Activated CD4-positive, alpha-beta T cell treated with anti-CD3 and anti-CD28 coated beads, Interleukin-2, amount 50 U/mL, for 16 hours (primary cell): Measurements from ENCODE around the gene ARVCF.
A peak's percentile ranks its signal among the peaks of the same experiment; 100 is the strongest.
"Not testable (repeated sequence)": the region's sequence is repeated elsewhere in the genome, so short reads cannot be mapped to it uniquely, and the experiment has no call there.

ENCODE experiments used
- DNase-seq: peaks from one replicate; pipeline ENCODE4 v3.0.0-alpha.2; 2020

The ARVCF gene

DNA sequence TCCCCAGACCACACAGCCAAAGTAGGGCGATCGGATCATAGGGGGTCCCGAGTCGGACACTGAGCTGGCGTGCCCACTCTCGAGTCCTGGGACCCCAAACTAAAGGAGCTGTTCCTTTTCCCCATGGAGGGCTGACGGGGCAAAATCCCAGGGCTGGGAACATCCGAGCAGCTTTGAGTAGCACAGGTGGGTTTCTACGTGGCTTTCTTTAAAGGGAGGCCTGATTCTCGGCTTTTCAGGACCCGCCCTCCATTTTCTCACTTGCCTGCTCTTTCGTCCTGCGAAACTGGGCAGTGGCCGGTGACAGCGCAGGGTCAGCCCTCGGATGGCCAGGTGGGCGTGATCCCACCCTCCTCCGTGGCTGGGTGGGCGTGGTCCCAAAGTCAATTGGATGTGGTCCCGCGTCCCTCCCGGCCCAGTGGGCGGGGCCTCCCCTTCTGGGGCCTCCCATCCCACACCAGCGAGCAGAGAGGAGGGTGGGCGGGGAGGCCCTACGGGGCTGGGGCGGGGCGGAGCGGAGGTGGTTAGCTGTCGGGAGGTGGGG is 57.5 kb downstream of the ARVCF start:
- DNase-seq, result no peak

DNA sequence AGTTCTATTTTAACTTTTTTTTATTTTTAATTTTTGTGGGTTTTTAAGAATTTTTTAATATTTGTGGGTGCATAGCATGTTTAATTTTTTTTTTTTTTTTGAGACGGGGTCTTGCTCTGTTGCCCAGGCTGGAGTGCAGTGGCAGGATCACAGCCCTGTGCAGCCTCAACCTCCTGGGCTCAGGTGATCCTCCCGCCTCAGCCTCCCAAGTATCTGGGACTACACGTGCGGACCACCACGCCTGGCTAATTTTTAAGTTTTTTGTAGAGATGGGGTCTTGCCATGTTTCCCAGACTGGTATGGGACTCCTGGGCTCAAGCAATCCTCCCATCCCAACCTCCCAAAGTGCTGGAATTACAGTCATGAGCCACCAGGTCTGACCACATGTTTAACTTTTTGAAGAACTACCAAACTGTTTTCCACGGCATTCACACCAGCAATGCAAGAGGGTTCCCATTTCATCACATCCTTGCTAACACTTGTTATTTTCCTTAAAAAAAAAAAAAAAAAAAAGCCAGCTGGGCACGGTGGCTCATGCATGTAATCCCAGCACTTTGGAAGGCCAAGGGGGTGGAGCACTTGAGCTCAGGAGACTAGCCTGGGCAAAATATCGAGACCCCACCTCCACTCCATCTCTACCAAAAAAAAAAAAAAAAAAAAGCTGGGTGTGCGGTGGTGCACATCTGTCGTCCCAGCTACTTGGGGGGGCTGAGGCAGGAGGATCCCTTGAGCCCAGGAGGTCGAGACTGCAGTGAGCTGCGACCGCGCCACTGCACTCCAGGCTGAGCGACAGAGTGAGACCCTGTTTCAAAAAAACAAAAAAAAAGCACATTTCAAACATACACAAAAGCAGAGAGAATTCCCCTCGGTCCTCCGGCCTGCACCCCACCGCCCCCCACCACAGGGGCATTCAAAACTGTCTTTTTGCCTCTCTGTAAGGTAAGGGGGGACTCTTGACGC is 58.3 kb downstream of the ARVCF start:
- DNase-seq, result no peak

DNA sequence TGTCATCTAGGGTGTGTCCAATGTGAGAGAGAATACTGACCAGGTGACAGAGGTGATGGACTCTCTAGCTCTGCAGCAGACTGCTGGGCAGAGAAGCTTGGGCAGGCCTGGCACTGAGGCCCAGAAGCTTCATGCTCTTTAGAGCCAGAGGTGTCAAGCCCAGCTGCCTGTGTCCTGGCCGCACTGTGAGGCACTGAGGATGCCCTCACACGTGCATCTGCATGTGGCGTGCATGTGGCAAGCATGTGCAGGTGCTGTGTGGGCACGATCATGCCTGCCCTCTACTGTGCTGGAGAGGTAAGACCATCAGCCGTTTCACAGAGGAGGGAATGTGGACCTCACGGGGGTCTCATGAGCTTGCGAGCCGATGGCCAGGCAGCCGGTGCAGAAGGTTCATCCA is 59.2 kb downstream of the ARVCF start:
- no peak for DNase-seq

DNA sequence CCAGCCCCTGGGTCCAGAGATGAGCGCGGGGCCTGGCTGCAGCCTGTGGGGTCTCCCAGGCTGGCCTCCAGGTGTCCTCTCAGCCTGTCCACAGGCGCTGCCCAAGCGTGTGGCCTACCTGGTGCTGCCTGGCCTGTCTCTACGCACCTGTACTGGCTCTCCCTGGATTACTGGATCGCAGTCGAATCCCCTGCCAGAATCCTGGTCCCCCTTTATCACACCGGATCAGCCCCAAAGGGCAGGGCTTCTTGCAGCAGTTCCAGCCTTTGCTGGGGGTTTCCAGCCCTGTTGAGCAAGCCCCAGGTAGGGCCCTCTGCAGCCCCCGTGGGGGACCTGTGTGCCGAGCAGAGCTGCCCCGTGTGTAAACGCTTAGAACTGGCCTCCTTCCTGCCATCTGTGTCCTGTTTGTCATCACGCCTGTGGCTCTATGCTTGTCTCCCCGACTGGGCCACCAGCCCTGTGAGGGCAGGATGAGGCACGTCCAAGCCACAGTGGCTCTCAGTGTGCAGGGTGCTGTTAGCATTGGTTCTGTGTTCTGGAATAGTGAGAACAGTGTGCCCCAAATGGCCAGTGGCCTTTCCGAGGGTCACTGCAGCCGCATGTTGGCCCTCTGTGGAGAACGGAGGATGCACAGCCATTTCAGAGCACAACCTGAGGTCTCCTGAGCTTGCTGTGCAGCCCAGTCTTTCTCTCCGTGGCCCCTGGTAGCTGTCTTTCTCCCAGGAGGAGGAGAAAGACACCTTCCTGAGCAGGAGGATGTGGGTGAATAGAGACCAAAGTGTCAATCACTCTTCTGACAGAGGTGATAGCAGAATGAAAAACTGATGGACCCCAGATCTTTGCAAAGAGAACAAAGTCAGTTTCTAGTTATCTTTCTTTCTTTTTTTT is 61.1 kb downstream of the ARVCF start:
- DNase-seq, result no peak

DNA sequence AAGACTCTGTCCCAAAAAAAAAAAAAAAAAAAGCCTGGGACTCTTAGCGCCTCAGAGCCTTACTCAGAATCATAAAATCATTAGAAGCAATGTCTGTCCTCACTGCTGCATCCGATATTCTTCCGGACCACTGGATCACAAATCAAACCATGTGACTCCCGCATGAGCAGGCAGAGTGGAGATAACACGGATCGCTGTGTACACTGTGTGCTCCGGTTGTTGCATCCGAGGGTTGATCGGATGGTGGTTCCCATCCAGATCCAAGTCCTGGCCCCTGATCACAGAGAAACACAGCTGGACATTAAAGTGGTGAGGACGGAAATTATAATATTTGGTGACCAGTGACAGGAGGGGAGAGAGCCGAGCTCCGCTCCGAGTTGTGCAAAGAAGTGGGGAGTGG is 65.3 kb downstream of the ARVCF start:
- DNase-seq, result no peak

GRCh38 chr22:19948057-19948760 is 68.4 kb downstream of the ARVCF start:
- DNase-seq, result no peak

GRCh38 chr22:19943082-19944026 is 73.3 kb downstream of the ARVCF start:
- no peak for DNase-seq

- DNase-seq, result peak; percentile 22
Observed at GRCh38 chr22:19942157-19943081, 74.2 kb downstream of the ARVCF start.

DNA sequence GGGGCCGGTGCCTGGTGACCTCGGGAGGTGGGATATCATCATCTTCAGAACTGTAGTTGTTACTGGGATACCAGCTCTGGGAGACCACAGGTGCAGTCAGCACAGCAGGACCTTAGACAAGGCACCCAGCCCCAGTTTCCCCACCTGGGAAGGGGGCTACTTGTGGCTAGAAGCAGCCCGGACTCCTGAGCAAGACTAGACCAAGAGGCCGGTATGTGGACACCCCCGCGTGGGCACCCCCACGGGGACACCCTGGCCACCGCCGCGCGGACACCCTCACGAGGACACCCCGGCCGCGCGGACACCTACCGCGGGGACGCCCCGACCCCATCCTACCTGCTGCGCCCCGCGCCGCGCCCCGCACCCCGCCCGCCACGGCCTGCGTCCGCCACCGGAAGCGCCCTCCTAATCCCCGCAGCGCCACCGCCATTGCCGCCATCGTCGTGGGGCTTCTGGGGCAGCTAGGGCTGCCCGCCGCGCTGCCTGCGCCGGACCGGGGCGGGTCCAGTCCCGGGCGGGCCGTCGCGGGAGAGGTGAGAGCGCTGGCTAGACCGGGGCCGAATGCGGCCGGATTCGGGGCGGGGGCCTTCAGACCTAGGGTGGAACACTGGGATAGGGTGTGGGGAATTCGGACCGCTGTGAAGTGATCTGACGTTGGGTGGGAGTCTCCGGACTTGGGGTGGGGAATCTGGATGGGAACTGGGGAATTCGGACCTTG is 75.1 kb downstream of the ARVCF start, which contains the start of the genes COMT and TXNRD2:
TSS of gene COMT (plus strand) at position 408 of the 718 bp plus-strand sequence. CDS start 20,755 bp downstream, outside the sequence.
TSS of gene TXNRD2 (minus strand) at position 454 of the 718 bp plus-strand sequence. CDS start at position 439, 15 bp downstream.
- DNase-seq, result peak; percentile 76

- no peak for DNase-seq
Observed at GRCh38 chr22:19940536-19941364, 75.9 kb downstream of the ARVCF start.

GRCh38 chr22:19937616-19938473 is 78.8 kb downstream of the ARVCF start:
- DNase-seq, result no peak

GRCh38 chr22:19936513-19936912 is 80.1 kb downstream of the ARVCF start:
- no peak for DNase-seq

DNA sequence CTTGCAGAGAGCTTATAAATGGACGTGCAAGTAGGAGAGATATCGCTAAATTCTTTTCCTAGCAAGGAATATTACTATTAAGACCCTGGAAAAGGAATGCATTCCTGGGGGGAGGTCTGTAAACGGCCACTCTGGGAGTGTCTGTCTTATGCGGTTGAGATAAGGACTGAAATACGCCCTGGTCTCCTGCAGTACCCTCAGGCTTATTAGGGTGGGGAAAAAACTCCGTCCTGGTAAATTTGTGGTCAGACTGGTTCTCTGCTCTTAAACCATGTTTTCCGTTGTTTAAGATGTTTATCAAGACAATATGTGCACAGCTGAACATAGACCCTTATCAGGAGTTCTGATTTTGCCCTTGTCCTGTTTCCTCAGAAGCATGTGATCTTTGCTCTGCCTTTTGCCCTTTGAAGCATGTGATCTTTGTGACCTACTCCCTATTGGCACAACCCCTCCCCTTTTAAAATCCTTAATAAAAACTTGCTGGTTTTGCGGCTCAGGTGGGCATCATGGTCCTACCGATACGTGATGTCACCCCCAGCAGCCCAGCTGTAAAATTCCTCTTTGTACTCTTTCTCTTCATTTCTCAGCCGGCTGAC is 81.4 kb downstream of the ARVCF start:
- DNase-seq, result not testable (repeated sequence)

GRCh38 chr22:19933341-19934241 is 83.0 kb downstream of the ARVCF start:
- no peak for DNase-seq

DNA sequence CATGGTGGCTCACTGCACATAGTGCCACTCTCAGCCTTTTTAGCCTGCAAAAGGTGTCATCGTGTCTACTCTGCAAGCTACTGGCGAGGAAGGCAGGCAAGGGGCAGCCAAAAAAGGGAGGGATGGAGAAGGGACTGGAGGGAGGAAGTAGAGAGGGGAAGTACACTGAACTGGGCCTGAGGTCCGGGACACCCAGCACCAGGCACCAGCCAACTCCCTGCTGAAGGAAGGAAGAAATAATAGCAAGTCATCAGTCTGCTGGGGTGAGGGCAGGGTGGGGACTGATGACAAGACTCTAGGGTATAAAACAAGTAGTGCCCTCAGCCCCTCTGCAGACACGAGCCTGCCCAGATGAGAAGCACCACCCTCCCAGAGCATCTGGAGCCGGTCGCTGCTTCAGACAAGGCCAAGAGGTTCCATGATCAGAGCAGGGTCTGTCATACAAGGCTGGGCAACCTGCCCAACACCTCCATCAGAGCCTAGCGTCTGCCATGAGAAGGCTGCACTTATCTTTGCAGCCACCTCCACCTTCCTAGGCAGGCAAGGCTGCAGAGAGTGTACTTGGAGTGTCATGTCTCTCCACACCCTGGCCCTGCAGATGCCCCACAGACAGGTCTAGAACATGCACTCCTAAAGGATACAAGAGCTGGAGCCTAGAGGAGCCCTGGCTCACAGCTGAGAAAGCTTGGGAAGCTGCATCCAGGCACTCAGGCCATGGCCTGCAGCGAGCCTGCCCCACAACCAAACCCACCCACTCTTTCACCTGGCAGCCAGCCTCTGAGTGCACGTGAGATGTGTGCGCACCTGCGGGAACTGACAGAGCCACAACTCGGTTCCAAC is 84.0 kb downstream of the ARVCF start:
- DNase-seq, result no peak
